GM21619 (cell line): ENCODE results near the gene TPK1.
A peak's percentile ranks its signal among the peaks of the same experiment; 100 is the strongest.
"Not testable (repeated sequence)": the region's sequence is repeated elsewhere in the genome, so short reads cannot be mapped to it uniquely, and the experiment has no call there.

Experiments used
- ATAC-seq: cut with Tn5 transposase; IDR thresholded peaks from one replicate; pipeline ENCODE4 v1.9.1; 2021; ENCODE audit not compliant: unreplicated experiment

TPK1 gene

GRCh38 chr7:144824360-144824759 lies 11.5 kb downstream of the TPK1 start:
- ATAC-seq: no peak

- ATAC-seq: no peak
These were observed 13.6 kb downstream of the TPK1 start for GRCh38 chr7:144822223-144822622.

DNA sequence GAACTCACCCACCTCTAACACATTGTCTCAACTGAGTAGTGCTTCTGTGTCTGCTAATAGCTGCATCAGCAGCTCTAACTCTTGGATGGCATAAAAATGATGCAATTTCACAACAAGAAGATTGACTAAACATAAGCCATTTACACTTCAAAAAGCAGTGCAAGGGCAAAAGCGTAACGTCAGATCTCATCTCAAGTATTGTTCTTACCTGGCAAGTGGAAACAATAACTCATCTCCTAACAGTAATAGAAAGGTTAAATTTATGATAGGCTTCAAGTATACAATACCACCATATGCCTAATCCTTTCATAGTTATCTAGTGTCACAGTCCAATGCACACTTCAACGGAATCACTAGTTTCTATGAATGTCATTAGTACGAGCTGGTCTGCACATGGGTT lies 14.8 kb downstream of the TPK1 start:
- peak; percentile 45 for ATAC-seq

- no peak for ATAC-seq
These were observed 15.3 kb downstream of the TPK1 start for GRCh38 chr7:144820552-144820951.

DNA sequence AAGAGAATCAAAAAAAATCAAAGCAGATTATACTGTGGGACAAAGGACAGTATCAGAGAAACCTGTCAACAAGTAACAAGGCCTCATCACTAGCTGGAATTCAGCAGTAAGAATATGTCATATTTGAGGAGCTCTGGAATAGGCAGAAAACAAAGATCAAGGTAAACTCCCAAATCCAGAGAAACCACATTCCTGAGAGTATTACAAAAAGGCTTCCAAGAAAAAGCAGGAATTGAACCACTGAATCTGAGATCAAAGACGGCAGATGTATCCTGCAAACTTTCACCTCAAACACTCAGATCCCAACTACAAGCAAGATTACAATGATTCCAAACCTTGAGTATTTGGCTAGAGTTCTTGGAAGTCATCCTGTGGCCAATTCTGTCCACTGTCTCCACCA lies 16.3 kb downstream of the TPK1 start:
- ATAC-seq: no peak

- peak; percentile 64 for ATAC-seq
These were observed 17.3 kb downstream of the TPK1 start for GRCh38 chr7:144818511-144818910.

GRCh38 chr7:144817001-144817400 lies 18.9 kb downstream of the TPK1 start:
- ATAC-seq: no peak

GRCh38 chr7:144814299-144814698 lies 21.6 kb downstream of the TPK1 start:
- ATAC-seq: no peak

DNA sequence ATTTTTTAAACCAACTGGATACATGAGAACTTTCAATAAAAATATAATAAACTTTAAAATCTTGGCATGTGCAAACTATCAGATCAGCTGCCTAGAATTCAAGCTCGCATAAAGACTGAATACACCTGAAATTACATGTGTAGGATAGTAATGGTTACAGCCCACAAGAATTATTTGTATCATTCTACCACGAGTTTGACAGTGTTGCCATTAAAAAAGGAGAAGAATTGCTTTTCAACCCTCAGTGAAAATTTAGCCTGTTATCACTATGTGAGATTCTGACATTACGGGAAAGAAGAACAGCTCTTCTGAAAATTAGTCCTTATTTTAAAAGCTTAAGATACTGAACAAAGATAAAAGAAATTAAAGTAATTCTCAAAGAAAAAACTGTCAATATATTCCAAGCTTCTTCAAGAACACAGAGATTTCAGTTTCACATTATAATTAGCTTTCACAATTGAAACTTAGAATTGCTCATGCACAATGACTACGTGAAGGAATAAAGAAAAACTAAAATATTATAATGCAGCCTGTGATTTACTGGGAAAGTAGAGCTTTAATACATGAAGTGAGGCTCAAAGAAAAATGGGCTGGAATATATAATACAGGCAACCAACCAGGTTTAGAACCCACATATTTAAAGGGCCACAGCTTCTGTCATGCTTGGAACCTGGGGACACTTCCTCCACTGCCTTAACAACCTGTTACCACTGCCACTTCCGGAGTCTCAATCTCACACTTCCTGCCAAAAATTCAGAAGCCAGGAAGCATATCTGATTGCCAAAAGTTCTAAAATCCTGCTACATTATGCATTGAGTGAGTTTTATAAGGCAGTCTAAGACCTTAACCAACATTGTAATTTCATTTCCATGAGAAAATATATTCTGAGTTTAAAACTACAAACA lies 23.2 kb downstream of the TPK1 start:
- peak; percentile 92 for ATAC-seq

GRCh38 chr7:144805627-144806239 lies 30.1 kb downstream of the TPK1 start:
- ATAC-seq: no peak

DNA sequence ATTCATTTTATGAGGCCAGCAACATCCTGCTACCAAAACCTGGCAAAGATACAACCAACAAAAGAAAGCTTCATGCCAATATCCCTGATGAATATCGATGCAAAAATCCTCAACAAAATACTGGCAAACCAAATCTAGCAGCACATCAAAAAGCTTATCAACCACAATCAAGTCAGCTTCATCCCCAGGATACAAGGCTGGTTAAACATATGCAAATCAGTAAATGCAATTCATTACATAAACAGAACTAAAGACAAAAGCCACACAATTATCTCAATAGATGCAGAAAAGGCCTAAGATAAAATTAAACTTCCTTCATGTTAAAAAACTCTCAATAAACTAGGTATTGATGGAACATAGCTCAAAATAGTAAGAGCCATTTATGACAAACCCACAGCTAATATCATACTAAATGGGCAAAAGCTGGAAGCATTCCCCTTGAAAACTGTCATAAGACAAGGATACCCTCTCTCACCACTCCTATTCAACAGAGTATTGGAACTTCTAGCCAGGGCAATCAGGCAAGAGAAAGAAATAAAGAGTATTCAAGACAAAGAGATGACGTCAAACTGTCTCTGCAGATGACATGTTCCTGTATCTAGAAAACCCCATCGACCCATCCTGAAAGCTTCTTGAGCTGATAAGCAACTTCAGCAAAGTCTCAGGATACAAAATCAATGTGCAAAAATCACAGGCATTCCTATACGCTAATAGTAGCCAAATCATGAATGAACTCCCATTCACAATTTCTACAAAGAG lies 35.0 kb downstream of the TPK1 start:
- not testable (repeated sequence) for ATAC-seq

DNA sequence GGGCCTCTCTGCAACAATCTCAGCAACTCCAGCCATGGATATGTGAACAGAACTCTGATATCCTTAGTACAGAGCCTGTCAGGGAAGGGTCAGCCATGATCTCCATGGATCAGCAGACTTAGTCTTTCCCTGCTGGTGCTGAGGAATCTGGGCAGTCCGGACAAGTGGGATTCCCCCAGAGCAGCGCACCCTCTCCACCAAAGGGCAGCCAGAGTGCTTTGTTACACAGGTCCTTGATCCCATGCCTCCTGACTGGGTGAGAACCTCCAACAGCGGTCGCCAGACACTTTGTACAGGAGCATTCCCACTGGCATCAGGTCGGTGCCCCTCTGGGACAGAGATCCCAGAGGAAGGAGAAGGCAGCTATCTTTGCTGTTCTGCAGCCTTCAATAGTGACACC lies 38.9 kb downstream of the TPK1 start:
- ATAC-seq: no peak

GRCh38 chr7:144792050-144792449 lies 43.8 kb downstream of the TPK1 start:
- no peak for ATAC-seq

GRCh38 chr7:144791488-144791887 lies 44.4 kb downstream of the TPK1 start:
- no peak for ATAC-seq

- ATAC-seq: no peak
These were observed 48.7 kb downstream of the TPK1 start for GRCh38 chr7:144787127-144787526.

- no peak for ATAC-seq
These were observed 49.3 kb downstream of the TPK1 start for GRCh38 chr7:144786522-144786921.

DNA sequence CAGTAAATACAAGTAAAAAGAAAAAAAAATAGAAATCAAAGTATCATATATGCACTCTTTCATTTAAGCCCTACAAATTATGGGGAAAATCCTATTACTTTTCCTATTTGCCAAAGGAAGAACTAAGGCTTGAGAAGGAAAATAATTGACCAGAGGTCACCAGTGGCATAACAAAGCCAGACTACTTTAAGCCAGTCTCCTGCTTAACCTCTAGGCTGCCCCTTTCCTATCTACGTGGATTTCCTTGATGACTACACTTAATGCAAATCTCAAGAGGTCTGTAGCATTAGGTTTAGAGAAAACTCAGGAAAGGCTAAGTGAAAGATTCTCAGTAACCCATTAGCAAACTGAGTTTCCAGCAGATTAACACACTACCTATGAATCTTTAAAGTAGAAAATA lies 49.8 kb downstream of the TPK1 start:
- no peak for ATAC-seq

- no peak for ATAC-seq
These were observed 50.3 kb downstream of the TPK1 start for GRCh38 chr7:144785521-144785920.

DNA sequence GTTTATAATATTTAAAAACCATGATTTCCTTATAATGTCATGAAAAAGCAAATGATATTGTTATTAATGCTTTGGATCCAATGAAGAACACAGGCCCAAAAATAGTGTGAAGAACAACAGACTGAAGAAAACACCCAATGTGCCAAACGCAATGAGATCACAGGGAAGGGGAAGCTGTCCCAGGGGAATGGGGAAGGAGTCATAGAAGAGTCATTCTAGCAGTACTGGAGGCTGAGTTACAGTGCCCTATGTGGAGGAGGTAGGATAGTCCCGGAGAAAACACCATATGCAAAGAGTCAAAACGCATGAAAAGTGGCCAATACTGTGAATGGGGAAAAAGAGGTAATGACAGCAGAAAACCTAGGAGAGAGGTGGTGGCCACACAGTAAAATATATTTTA lies 50.9 kb downstream of the TPK1 start:
- no peak for ATAC-seq

DNA sequence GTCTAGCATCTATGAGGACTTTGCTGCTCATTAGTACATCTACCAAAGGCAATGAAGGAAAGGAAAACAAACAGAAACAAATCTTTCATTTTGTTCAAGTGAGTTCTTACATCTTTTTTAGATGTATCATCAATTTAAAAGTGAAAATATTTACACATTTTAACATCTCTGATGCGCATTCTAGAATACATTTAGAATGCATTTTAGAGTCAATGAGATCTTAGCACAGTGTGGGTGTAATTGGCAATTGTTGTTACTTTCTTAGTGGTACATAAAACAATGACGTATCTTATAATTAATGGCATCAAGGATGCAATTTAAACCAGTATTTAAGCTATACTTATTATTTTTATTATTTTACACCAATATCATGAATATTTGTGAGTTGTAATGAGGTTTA lies 51.4 kb downstream of the TPK1 start:
- no peak for ATAC-seq

DNA sequence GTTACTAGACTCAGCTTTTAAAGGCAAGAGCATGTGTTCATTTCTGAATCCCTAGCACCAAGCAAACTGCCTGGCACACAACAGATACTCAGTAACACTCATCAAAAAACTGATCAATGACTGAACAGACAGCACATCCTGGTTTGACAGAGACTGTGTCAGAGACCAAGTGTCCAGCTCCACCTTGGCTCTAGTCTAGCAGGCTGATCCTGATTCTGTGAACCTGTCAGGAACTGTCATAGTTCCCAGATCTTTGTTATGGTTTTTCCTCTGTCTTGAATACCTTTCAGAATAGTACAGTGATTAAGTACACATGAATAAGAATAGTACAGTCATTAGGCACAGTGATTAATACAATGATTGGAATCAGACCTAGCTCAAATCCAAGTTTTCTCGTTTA lies 53.0 kb downstream of the TPK1 start:
- no peak for ATAC-seq
